Spinal cord (tissue), 10 donors: ENCODE results near the gene VOPP1. TPM values are rescaled to one million over a fixed set of nuclear protein-coding genes. Genes with fewer than 3 reads are reported as not detected.
A peak's percentile ranks its signal among the peaks of the same experiment; 100 is the strongest.

ENCODE experiments used
- DNase-seq, 6 donors: peaks; one replicate each; pipeline versions ENCODE4 v3.0.0 to v3.0.0-alpha.2; 2013 to 2015; ENCODE audit warnings: low spot score in 6 of 6, low read depth in 4 of 6
- H3K27ac ChIP-seq: one replicate; pipeline ENCODE4 v1.5.1; 2013; ENCODE audit warnings: low read depth, low read length, control low read depth
- H3K27me3 ChIP-seq: one replicate; pipeline ENCODE4 v1.6.1; 2013; ENCODE audit warnings: low read length; ENCODE audit not compliant: control insufficient read depth, insufficient read depth
- H3K36me3 ChIP-seq: one replicate; pipeline ENCODE4 v1.6.1; 2013; ENCODE audit warnings: low read length; ENCODE audit not compliant: control insufficient read depth, insufficient read depth
- H3K4me1 ChIP-seq: one replicate; pipeline ENCODE4 v1.6.1; 2013; ENCODE audit warnings: low read length; ENCODE audit not compliant: control insufficient read depth, insufficient read depth
- H3K4me3 ChIP-seq: one replicate; pipeline ENCODE4 v1.5.1; 2013; ENCODE audit warnings: low read depth, low read length, control low read depth
- H3K9me3 ChIP-seq: one replicate; pipeline ENCODE4 v1.6.1; 2013; ENCODE audit warnings: low read length; ENCODE audit not compliant: control insufficient read depth, insufficient read depth
- WGBS: methylation state at CpG from one replicate; pipeline ENCODE4 v1.1.5; 2013; ENCODE audit warnings: missing lambda C conversion rate; ENCODE audit not compliant: insufficient coverage; 5-methylcytosine and 5-hydroxymethylcytosine counted together
- polyA plus RNA-seq, 2 donors: library from polyadenylated mRNA; unstranded; fragments of 120-200 nt; gene quantifications; one replicate each; pipeline ENCODE4 v1.2.1, GENCODE V29; 2013; ENCODE audit not compliant: insufficient read length in 2 of 2
- total RNA-seq, 2 donors: library from RNA; depleted of rRNA in 1 of 2; stranded (reverse); fragments of 120-200 nt in 1 of 2; fragments of >200 nt in 1 of 2; gene quantifications; one replicate each; pipeline versions ENCODE4 v1.2.3 to v1.2.4, GENCODE V29; 2013 to 2014
- donor health status: healthy.

Gene VOPP1
- total and polyA plus RNA-seq, 4 donors, result 59.1 to 121 (median 86.5) TPM

DNA sequence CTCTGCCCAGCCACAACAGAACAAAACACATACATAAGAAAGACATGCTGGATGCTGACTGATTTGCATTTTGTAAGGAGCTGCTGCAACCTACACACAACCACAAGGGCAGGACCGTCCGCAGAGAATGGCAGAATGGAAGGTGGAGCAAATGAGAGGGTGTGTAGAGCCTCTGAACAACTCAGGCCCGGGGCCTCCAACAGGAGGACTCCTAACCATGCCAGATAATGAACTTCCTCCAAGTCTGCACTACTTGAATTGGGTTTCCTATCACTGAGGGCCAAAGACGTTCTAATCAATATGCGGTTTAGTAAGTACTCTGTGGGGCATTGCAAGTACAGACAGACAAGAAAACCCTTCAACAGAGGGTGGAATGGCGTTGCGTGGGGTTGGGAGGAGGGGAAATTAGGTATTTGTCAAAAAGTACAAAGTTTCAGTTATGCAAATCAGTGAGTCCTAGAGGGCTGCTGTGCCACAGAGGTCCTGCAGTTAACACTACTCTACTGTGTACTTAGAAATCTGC lies 14.6 kb downstream of the VOPP1 start:
- no CpG with 5 or more reads among the region's 7 CpGs for WGBS
- Histone ChIP-seq H3K4me1 (peaks cover 17% of the 10 kb centered on the region), H3K36me3 (peaks cover 3% of the 10 kb centered on the region), H3K4me3 (no peak overlapping the region), H3K27ac (no peak overlapping the region), H3K9me3 (no peaks in the 10 kb centered on the region), H3K27me3 (no peaks in the 10 kb centered on the region)
- DNase-seq, result no peak

DNA sequence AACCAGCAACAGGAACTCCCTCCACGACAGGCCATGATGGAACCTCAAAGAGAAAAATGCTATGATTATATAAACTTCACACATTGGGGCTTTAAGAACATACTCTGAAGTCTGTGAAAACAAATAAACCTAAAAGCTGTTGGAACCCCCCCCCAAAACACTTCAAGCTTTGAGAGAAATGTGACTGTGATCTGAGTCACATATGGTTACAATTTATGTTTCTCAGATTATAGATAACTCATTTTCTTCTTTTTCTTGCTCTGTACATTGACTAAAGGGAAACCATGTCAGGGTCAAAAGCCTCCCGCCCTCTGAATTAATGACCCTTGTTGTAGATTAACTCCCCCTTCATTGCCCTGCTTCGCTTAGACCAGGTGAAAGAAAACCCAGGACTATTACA lies 15.8 kb downstream of the VOPP1 start:
- no peaks in the 10 kb centered on the region for H3K27me3 ChIP-seq
- H3K4me3 ChIP-seq, result no peak overlapping the region
- H3K27ac ChIP-seq, result no peak overlapping the region
- no peak for DNase-seq
- H3K36me3 ChIP-seq, result peaks cover 3% of the 10 kb centered on the region
- 83% methylated on average over 1 of the region's 3 CpGs for WGBS
- no peaks in the 10 kb centered on the region for H3K9me3 ChIP-seq
- H3K4me1 ChIP-seq, result peaks cover 25% of the 10 kb centered on the region

DNA sequence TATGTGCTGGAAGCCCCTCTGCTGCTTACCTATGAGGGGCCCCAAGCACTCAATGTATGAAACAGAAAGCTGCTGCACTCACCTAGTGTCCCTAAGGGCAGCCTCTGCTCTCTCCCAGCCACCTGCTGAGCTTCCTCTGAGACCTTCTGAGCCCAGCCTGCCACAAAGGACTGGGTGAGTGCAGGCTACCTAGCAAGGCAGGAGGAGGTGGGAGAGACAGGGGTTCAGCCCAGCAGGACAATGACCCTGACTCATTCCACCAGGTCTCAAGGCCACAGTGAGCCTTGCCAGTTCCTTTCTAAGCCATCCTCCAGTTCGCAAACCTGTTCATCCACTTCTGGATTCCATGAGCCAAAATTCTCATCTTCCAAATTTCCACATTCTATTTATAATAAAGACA lies 16.3 kb downstream of the VOPP1 start:
- no peak for DNase-seq
- peaks cover under 1% of the 10 kb centered on the region for H3K36me3 ChIP-seq
- WGBS, result no CpG with 5 or more reads among the region's 1 CpG
- H3K27ac ChIP-seq, result no peak overlapping the region
- H3K9me3 ChIP-seq, result no peaks in the 10 kb centered on the region
- no peak overlapping the region for H3K4me3 ChIP-seq
- H3K4me1 ChIP-seq, result peaks cover 26% of the 10 kb centered on the region
- no peaks in the 10 kb centered on the region for H3K27me3 ChIP-seq

DNA sequence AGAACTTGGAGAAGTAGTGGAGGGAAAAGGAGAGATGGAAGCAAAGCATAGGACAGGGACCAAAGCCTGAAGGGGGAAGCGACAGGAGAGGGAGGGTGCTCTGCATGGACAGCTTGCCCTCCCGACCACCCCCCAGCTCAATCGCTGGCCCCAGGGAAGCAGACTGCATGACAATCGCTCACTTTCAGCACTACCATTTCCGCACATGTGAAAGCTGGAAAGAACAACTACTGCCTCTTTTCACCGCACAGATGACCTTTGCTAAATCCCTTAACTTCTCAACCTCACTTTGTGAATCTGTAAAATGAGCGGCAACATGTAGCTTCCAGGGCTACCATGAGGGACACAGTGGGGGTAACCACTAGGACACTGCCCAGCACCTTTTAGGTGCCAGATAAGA lies 17.1 kb downstream of the VOPP1 start:
- H3K9me3 ChIP-seq, result no peaks in the 10 kb centered on the region
- no peaks in the 10 kb centered on the region for H3K36me3 ChIP-seq
- 72% methylated on average over 7 of the region's 7 CpGs for WGBS
- no peak for DNase-seq
- no peak overlapping the region for H3K4me3 ChIP-seq
- H3K4me1 ChIP-seq, result peaks cover 26% of the 10 kb centered on the region
- no peak overlapping the region for H3K27ac ChIP-seq
- no peaks in the 10 kb centered on the region for H3K27me3 ChIP-seq

DNA sequence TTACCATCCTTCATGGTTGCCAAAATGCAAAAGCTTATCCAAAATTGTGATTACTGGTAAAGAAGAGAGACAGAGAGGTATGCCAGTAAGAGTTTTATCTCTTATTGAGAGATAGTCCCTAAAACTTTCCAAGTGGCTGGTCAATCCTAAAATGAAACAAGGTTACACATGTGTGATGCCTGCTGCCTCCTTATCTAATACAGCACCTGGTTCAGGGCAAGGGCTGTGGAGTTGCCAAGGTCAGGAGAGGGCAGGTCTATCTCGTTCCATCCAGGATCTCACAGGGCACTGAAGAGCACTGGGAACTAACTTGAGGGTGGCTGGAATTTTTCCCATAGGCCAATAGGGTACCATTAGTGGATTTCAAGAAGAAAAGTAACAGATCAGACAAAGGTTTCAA lies 18.3 kb downstream of the VOPP1 start:
- Histone ChIP-seq H3K27me3 (no peaks in the 10 kb centered on the region), H3K36me3 (no peaks in the 10 kb centered on the region), H3K4me1 (peaks cover 28% of the 10 kb centered on the region), H3K27ac (no peak overlapping the region), H3K4me3 (no peak overlapping the region), H3K9me3 (no peaks in the 10 kb centered on the region)
- no CpG with 5 or more reads among the region's 1 CpG for WGBS
- no peak for DNase-seq

DNA sequence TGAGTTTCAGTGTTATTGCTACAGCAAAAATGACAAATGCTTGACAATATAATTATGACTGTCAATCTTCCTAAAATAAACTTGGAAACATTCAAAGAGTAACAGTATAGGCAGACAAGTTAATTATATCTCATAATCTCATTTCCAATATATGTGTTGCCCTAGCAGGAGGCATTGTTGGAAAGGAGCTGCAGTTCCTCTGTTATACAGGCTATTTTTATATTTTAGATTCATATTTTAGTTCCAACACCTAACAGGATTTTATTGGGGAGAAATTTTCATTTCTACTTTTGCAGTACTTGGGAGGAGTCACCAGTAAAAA lies 19.3 kb downstream of the VOPP1 start:
- DNase-seq, result no peak
- Histone ChIP-seq H3K27ac (no peak overlapping the region), H3K4me1 (peaks cover 36% of the 10 kb centered on the region), H3K9me3 (no peaks in the 10 kb centered on the region), H3K36me3 (no peaks in the 10 kb centered on the region), H3K27me3 (no peaks in the 10 kb centered on the region), H3K4me3 (no peak overlapping the region)

DNA sequence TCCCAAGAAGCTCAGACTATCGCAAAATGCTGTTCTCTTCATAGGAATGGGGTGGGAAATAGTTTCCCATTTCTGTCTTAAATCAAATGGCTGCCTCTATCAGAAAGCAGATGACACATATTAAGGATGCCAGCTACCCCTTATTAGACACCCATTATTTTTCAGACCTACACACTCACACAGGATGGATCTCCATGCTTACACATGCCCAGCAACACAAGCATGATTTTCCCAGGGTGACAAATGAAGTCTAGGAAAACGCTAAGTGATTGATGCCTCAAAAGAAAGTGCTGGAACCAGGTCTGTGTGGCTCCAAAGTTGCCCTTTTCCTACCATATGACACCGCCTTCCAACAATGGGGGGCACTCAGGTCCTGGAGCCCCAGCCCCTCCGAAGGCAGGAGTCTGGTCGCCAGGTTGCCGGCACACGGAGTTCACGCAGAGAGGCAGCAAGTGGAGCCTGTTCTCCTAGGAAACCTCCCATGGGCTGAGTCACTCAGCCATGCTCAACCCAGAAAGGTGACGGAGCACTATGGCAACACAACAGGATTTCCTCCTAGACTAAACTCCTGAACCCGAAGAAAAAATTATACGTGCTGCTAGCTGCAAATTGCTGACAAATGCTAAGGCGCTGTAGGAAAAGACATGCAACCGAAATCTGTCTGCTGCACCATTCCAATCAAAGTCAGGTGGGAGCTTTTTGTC lies 19.8 kb downstream of the VOPP1 start:
- WGBS, result 33% methylated on average over 8 of the region's 13 CpGs
- H3K27ac ChIP-seq, result peak overlapping the region; percentile 25

DNA sequence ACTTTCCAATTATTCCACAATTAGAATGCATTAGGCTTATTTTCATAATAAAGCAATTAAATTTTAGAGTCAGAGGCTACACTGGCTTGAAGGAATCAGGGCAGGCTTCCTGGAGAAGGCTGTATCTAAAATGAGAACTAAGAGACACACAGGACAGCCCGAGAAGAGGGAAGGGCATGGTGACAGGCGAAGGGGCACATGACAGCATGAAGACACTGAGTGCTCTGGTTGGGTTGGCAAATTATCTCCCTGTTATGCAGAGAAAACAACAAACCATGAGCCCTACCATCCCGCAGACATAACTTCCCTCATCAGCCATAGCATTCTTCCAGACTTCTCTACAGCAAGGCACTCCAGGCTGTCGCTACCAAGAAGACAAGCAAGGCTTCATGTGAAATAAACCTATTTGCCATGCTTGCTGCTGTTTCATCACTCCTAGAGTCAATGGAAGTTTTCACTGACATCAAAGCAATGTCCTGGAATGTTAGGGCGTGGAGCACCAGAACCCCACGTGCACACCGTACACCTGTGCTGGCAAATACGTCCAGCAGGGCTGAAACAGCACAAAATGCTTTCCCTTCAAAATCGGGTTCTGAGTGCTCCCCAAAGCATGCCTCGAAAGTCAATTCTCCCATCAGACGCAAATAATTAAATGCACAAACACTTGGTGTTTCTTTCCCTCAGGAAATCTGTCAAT lies 21.3 kb downstream of the VOPP1 start:
- Histone ChIP-seq H3K9me3 (no peaks in the 10 kb centered on the region), H3K36me3 (no peaks in the 10 kb centered on the region), H3K4me1 (peaks cover 45% of the 10 kb centered on the region), H3K4me3 (no peak overlapping the region), H3K27me3 (no peaks in the 10 kb centered on the region), H3K27ac (no peak overlapping the region)
- no peak for DNase-seq
- 75% methylated on average over 7 of the region's 11 CpGs for WGBS

More for the DNA sequence above, 19.8 kb downstream of the VOPP1 start:
- H3K4me3 ChIP-seq, result no peak overlapping the region
- DNase-seq, result peak in 2 of 6 donors; percentile 79 to 84
- H3K36me3 ChIP-seq, result no peaks in the 10 kb centered on the region
- H3K9me3 ChIP-seq, result no peaks in the 10 kb centered on the region
- H3K4me1 ChIP-seq, result peaks cover 39% of the 10 kb centered on the region
- no peaks in the 10 kb centered on the region for H3K27me3 ChIP-seq

DNA sequence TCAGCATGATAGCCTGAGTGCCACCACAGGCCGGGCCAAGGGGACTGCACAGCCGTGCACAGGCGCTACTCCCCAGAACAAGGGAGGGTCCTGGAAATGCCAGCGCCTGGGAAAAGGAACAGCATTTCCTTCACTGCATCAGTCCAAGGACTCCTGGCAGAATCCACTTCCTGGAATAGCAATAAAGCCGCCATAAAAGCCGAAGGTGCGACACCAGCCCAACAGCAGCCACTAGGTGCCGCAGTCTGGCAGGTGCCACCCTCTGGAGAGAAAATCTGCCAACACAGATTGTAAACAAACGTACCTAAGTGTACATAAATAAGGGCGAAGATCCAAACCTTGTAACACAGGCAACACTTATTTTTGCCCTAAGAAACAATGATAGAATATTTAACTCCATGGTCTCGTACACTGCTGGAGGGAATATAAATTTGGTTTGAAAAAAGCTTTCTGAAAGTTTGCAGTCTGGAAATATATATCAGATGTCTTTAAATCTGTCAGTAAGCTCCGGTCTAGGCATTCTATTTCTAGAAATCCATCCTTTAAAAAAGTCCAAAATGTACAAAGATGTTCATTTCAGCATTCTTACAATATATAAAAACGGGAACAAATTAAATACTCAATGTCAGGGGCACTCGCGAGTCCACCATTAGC lies 22.2 kb downstream of the VOPP1 start:
- Histone ChIP-seq H3K36me3 (no peaks in the 10 kb centered on the region), H3K4me1 (peaks cover 47% of the 10 kb centered on the region), H3K27me3 (no peaks in the 10 kb centered on the region), H3K9me3 (no peaks in the 10 kb centered on the region), H3K27ac (no peak overlapping the region), H3K4me3 (no peak overlapping the region)
- DNase-seq, result no peak
- WGBS, result 87% methylated on average over 10 of the region's 15 CpGs
